Activated B cell treated with CpG ODN at 0.5 μM for 24 hours (primary cell): Measurements from ENCODE around the gene NELFA. TPM values are rescaled to one million over a fixed set of nuclear protein-coding genes. Genes with fewer than 3 reads are reported as not detected.
"Not testable (repeated sequence)": the region's sequence is repeated elsewhere in the genome, so short reads cannot be mapped to it uniquely, and the experiment has no call there.

ENCODE experiments used
- ATAC-seq: fragments of 200-7000 bp; cut with Tn5 transposase; one replicate; pipeline ENCODE4 v1.10.0; 2021; ENCODE audit warnings: low read depth, mild to moderate bottlenecking, moderate library complexity
- CTCF ChIA-PET: fragments of 350-600 bp; sonication (Branson Sonifier 250); formaldehyde crosslinking; loops from one replicate; lab custom pipeline; 2021; ENCODE audit warnings: antibody characterized with exemption; lab: Charles Lee
- POLR2A ChIA-PET: fragments of 350-600 bp; sonication (Branson Sonifier 250); formaldehyde crosslinking; loops from one replicate; lab custom pipeline; 2021; ENCODE audit warnings: antibody characterized with exemption; lab: Charles Lee
- DNase-seq: peaks from one replicate; pipeline ENCODE4 v3.0.0; 2022
- H3K27ac Mint-ChIP-seq: one replicate; pipeline ENCODE4 v1.8.0; 2020; ENCODE audit warnings: mixed read lengths
- H3K27me3 Mint-ChIP-seq: one replicate; pipeline ENCODE4 v1.8.0; 2021; ENCODE audit warnings: mixed read lengths
- H3K36me3 Mint-ChIP-seq: one replicate; pipeline ENCODE4 v1.8.0; 2021; ENCODE audit warnings: low read depth, mixed read lengths
- H3K4me1 Mint-ChIP-seq: one replicate; pipeline ENCODE4 v1.8.0; 2021; ENCODE audit warnings: mixed read lengths
- H3K4me3 Mint-ChIP-seq: one replicate; pipeline ENCODE4 v1.8.0; 2020; ENCODE audit warnings: mild to moderate bottlenecking, mixed read lengths
- H3K9me3 Mint-ChIP-seq: one replicate; pipeline ENCODE4 v1.8.0; 2020; ENCODE audit warnings: mixed read lengths
- intact Hi-C: fragments of 100-400 bp; cut with micrococcal nuclease; formaldehyde crosslinking; loops from one replicate; pipeline ENCODE4 v1.15.1; 2024
- total RNA-seq: library from RNA; stranded (reverse); gene quantifications from 2 replicates; pipeline ENCODE4 v1.2.3, GENCODE V29; 2022
- TF ChIP-seq, protein P1 (sequence below): fragments of 200-600 bp; IDR thresholded peaks from one replicate; pipeline ENCODE4 v1.8.0; 2022; ENCODE audit warnings: antibody characterized with exemption, mild to moderate bottlenecking

The NELFA gene
- total RNA-seq, 1 donor from 2014 or later = 49.9 TPM

DNA sequence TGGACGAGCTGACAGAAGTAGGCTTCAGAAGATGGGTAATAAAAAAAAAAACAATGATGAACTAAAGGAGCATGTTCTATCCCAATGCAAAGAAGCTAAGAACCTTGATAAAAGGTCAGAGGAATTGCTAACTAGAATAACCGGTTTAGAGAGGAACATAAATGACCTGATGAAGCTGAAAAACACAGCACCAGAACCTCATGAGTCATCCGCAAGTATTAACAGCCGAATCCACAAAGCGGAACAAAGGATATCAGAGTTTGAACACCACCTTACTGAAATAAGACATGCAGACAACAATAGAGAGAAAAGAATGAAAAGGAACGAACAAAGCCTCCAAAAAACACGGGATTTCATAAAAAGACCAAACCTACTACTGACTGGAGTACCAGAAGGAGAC lies 10.5 kb downstream of the NELFA start:
- H3K9me3 Mint-ChIP-seq = peaks cover 27% of the 10 kb centered on the region
- H3K36me3 Mint-ChIP-seq = peaks cover 71% of the 10 kb centered on the region
- POLR2A ChIA-PET = no interaction called here
- peaks cover 49% of the 10 kb centered on the region for H3K4me1 Mint-ChIP-seq
- intact Hi-C loops = no loop called here
- ATAC-seq (no peak), DNase-seq (no peak)
- H3K4me3 Mint-ChIP-seq = no peak overlapping the region
- H3K27ac Mint-ChIP-seq = no peak overlapping the region
- CTCF ChIA-PET = no interaction called here
- H3K27me3 Mint-ChIP-seq = no peaks in the 10 kb centered on the region
- TF ChIP-seq, protein P1, sequence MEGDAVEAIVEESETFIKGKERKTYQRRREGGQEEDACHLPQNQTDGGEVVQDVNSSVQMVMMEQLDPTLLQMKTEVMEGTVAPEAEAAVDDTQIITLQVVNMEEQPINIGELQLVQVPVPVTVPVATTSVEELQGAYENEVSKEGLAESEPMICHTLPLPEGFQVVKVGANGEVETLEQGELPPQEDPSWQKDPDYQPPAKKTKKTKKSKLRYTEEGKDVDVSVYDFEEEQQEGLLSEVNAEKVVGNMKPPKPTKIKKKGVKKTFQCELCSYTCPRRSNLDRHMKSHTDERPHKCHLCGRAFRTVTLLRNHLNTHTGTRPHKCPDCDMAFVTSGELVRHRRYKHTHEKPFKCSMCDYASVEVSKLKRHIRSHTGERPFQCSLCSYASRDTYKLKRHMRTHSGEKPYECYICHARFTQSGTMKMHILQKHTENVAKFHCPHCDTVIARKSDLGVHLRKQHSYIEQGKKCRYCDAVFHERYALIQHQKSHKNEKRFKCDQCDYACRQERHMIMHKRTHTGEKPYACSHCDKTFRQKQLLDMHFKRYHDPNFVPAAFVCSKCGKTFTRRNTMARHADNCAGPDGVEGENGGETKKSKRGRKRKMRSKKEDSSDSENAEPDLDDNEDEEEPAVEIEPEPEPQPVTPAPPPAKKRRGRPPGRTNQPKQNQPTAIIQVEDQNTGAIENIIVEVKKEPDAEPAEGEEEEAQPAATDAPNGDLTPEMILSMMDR = no peak

DNA sequence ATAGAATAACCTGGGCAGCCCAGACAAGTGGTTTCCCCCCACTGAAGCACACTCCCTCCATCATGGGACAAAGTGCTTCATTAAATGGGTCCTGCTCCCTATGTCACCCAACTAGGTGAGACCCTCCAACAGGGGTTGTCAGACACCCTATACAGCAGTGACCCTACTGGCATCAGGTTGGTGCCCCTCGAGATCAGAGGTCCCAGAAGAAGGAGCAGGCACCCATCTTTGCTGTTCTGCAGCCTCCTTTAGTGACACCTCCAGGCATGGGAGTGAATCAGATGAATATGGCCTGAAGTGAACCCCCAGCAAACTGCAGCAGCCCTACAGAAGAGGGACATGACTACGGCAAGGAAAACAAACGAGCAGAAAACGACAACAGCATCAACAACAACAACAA lies 11.1 kb downstream of the NELFA start:
- no peak overlapping the region for H3K4me3 Mint-ChIP-seq
- intact Hi-C loops = no loop called here
- DNase-seq (no peak), ATAC-seq (no peak)
- peaks cover 43% of the 10 kb centered on the region for H3K4me1 Mint-ChIP-seq
- no peak overlapping the region for H3K27ac Mint-ChIP-seq
- H3K27me3 Mint-ChIP-seq = no peaks in the 10 kb centered on the region
- peaks cover 65% of the 10 kb centered on the region for H3K36me3 Mint-ChIP-seq
- peaks cover 27% of the 10 kb centered on the region for H3K9me3 Mint-ChIP-seq
- ChIA-PET CTCF (no interaction called here), POLR2A (no interaction called here)
- TF ChIP-seq, protein P1 = no peak

DNA sequence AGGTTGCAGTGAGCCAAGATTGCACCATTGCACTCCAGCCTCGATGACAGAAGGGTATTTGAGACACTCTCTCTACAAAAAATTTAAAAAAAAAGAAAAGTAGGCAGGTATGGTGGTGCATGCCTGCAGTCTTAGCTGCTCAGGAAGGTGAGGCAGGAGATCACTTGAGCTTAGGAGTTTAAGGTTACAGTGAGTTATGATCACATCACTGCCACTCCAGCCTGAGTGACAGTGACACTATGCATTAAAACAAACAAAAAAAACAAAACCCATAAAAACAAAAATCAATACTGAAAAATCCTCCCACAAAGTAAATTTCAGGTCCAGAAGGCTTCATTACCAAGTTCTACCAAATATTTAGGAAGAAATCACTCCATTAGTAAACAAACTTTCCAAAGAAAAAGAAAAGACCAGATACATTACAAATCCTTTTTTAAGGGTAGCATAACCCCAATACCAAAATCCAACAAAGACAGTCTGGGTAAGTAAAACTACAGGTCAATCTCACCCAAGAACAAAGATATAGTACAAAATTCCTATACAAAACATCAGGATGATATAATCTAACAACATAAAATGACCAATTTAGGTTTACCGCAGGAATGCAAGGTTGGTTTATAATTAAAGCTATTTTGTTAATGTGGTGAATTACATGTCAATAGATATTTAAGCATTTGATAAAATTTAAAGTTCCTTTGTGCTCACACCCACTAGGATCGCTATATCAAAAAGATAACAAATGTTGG lies 11.7 kb downstream of the NELFA start:
- Mint-ChIP-seq H3K27me3 (no peaks in the 10 kb centered on the region), H3K9me3 (peaks cover 27% of the 10 kb centered on the region), H3K4me1 (peaks cover 38% of the 10 kb centered on the region), H3K4me3 (no peak overlapping the region), H3K27ac (no peak overlapping the region), H3K36me3 (peaks cover 58% of the 10 kb centered on the region)
- POLR2A ChIA-PET = no interaction called here
- CTCF ChIA-PET = no interaction called here
- intact Hi-C loops = no loop called here
- TF ChIP-seq, protein P1 = no peak
- ATAC-seq = no peak
- DNase-seq = no peak

DNA sequence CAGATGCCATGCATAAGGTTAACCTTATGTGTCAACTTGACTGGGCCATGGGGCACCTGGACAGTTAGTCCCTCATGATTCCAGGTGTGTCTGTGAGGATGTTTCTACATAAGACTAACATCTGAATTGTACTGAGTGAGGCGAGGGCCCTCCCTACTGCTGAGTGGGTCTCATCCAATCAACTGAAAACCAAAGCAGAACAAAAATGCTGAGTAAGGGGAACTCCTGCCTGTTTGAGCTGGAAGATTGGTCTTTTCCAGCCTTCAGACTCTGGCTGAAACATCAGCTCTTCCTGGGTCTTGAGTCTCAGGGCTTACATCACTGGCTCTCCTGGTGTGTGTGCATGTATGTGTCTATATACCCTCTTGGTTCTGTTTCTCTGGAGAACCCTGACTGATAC lies 13.8 kb downstream of the NELFA start:
- DNase-seq (no peak), ATAC-seq (no peak)
- H3K4me1 Mint-ChIP-seq = peaks cover 24% of the 10 kb centered on the region
- peaks cover 24% of the 10 kb centered on the region for H3K9me3 Mint-ChIP-seq
- CTCF ChIA-PET = no interaction called here
- TF ChIP-seq, protein P1 = no peak
- intact Hi-C loops = no loop called here
- H3K4me3 Mint-ChIP-seq = no peak overlapping the region
- peaks cover 59% of the 10 kb centered on the region for H3K36me3 Mint-ChIP-seq
- POLR2A ChIA-PET = no interaction called here
- H3K27ac Mint-ChIP-seq = no peak overlapping the region
- no peaks in the 10 kb centered on the region for H3K27me3 Mint-ChIP-seq

DNA sequence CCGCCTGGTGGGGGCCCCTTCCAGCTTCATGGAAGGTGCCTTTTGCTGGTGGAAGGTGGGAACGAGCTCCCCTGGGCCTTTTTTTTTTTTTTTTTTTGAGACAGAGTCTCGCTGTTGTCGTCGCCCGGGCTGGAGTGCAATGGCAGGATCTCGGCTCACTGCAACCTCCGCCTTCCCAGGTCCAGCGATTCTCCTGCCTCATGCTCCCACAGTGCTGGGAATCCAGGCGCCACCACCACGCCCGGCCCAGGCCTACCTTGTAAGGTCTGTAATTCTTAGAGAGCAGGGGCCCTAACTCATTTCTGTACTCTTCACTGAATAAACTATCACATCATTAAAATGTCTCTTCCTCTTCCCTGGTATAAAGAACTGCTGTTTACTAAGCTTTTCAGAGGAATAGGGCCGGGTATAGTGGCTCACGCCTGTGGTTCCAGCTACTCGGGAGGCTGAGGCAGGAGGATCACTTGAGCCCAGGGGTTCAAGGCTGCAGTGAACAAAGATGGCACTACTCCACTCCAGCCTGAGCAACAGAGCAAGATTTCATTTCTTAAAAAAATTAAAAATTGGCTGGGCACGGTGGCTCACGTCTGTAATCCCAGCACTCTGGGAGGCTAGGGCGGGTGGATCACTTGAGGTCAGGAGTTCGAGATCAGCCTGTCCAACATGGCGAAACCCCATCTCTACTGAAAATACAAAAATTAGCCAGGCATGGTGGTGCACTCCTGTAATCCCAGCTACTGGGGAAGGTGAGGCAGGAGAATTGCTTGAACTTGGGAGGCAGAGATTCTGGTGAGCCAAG lies 14.9 kb downstream of the NELFA start:
- ATAC-seq, intact Hi-C loops, CTCF ChIA-PET, H3K27me3 Mint-ChIP-seq, POLR2A ChIA-PET, H3K27ac Mint-ChIP-seq, H3K4me3 Mint-ChIP-seq, DNase-seq: not testable (repeated sequence)
- peaks cover 18% of the 10 kb centered on the region for H3K9me3 Mint-ChIP-seq
- H3K36me3 Mint-ChIP-seq = peaks cover 57% of the 10 kb centered on the region
- peaks cover 21% of the 10 kb centered on the region for H3K4me1 Mint-ChIP-seq
